ENCODE results near the gene CPNE8. TPM values are rescaled to one million over a fixed set of nuclear protein-coding genes. Genes with fewer than 3 reads are reported as not detected.

Gene CPNE8
- total and polyA plus RNA-seq, 2 donors (not counting 1 experiment from before 2014, with no cell fraction given) = 1.5 to 1.6 TPM

DNA sequence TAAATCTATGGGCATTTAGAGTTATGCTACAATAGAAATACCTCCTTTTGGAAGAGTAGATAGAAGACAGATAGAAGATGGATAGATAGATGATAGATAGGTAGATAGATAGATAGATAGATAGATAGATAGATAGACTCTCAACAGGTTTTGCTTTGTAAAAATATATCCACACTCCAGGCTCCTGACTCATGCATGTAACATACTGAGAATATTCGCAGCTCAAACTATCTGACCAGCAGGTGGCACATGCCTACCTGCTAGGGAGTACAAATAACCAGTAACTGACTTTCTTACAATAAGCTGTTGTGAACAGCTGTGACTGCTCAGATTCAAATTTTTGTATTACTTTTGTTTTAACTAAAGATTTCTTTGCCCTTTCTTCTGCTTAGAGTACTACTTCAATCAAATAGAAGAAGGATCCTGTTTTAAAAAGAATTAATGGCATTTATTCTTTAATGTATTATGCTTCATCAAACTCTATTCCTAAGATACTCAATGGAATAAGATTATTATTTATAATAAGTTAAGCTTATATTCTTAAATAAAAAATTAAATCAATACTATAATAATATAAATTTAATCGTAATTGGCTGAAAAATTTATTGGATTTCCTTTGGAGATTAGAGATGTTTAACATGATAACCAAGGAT lies 15.8 kb upstream of the CPNE8 start:
- Histone ChIP-seq H4K20me1 (ENCODE audit: control insufficient read depth, insufficient read depth, low read length, poor library complexity, severe bottlenecking) (no peaks in the 10 kb centered on the region), H3K4me3 (ENCODE audit: control extremely low read depth in 1 of 5, extremely low read depth in 1 of 5, insufficient read depth in 1 of 5, low read depth in 2 of 5, low read length in 4 of 5) (no peak overlapping the region), H3K4me1 (ENCODE audit: control insufficient read depth in 2 of 2, insufficient read depth in 2 of 2, low read length in 2 of 2) (no peaks in the 10 kb centered on the region), H2AFZ (ENCODE audit: insufficient read depth, low read depth, low read length, poor library complexity, severe bottlenecking) (no peak overlapping the region), H3K9me3 (ENCODE audit: control extremely low read depth in 1 of 3, control insufficient read depth in 2 of 3, insufficient read depth in 1 of 3, low read length in 2 of 3) (peaks cover 0 to 1% (median 0%) of the 10 kb centered on the region in 3 donors), H3K9ac (ENCODE audit: low read length) (no peak overlapping the region), H3K27ac (ENCODE audit: low read length in 2 of 2) (no peak overlapping the region), H3K79me2 (ENCODE audit: control insufficient read depth, insufficient read depth, low read length) (no peaks in the 10 kb centered on the region), H3K4me2 (replicated peaks; ENCODE audit: low read depth, low read length, poor library complexity, severe bottlenecking) (no peak overlapping the region), H3K27me3 (replicated peaks in 1 of 4; ENCODE audit: control extremely low read depth in 1 of 4, control insufficient read depth in 3 of 4, insufficient read depth in 4 of 4, low read length in 3 of 4) (no peaks in the 10 kb centered on the region), H3K36me3 (replicated peaks in 1 of 2; ENCODE audit: control extremely low read depth in 1 of 2, control insufficient read depth in 1 of 2, extremely low read depth in 1 of 2, insufficient read depth in 2 of 2, low read length in 1 of 2) (no peaks in the 10 kb centered on the region)
- intact Hi-C loops (cut with micrococcal nuclease) = no loop called here
- ChIA-PET POLR2A (no interaction called here), CTCF (no interaction called here)
- Mint-ChIP-seq H3K27me3 (peaks cover 3% of the 10 kb centered on the region), H3K9me3 (ENCODE audit: insufficient read depth) (no peaks in the 10 kb centered on the region), H3K27ac (no peak overlapping the region), H3K4me3 (no peak overlapping the region), H3K4me1 (no peaks in the 10 kb centered on the region)
- no peak for ATAC-seq (ENCODE audit: low read depth)
- no CpG with 5 or more reads among the region's 2 CpGs for WGBS (ENCODE audit: insufficient coverage)
- DNase-seq = peak; percentile 27
- TF ChIP-seq, protein P1, sequence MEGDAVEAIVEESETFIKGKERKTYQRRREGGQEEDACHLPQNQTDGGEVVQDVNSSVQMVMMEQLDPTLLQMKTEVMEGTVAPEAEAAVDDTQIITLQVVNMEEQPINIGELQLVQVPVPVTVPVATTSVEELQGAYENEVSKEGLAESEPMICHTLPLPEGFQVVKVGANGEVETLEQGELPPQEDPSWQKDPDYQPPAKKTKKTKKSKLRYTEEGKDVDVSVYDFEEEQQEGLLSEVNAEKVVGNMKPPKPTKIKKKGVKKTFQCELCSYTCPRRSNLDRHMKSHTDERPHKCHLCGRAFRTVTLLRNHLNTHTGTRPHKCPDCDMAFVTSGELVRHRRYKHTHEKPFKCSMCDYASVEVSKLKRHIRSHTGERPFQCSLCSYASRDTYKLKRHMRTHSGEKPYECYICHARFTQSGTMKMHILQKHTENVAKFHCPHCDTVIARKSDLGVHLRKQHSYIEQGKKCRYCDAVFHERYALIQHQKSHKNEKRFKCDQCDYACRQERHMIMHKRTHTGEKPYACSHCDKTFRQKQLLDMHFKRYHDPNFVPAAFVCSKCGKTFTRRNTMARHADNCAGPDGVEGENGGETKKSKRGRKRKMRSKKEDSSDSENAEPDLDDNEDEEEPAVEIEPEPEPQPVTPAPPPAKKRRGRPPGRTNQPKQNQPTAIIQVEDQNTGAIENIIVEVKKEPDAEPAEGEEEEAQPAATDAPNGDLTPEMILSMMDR (IDR thresholded peaks at IDR 0.05) = no peak

GRCh38 chr12:38919191-38919590 lies 13.8 kb upstream of the CPNE8 start:
- WGBS (ENCODE audit: insufficient coverage) = 100% methylated on average over 2 of the region's 5 CpGs
- Histone ChIP-seq H3K36me3 (replicated peaks in 1 of 2; ENCODE audit: control extremely low read depth in 1 of 2, control insufficient read depth in 1 of 2, extremely low read depth in 1 of 2, insufficient read depth in 2 of 2, low read length in 1 of 2) (no peaks in the 10 kb centered on the region), H3K9me3 (ENCODE audit: control extremely low read depth in 1 of 3, control insufficient read depth in 2 of 3, insufficient read depth in 1 of 3, low read length in 2 of 3) (peaks cover 0 to 1% (median 0%) of the 10 kb centered on the region in 3 donors), H3K9ac (ENCODE audit: low read length) (no peak overlapping the region), H2AFZ (ENCODE audit: insufficient read depth, low read depth, low read length, poor library complexity, severe bottlenecking) (no peak overlapping the region), H3K27ac (ENCODE audit: low read length in 2 of 2) (no peak overlapping the region), H3K4me1 (ENCODE audit: control insufficient read depth in 2 of 2, insufficient read depth in 2 of 2, low read length in 2 of 2) (no peaks in the 10 kb centered on the region), H3K4me2 (replicated peaks; ENCODE audit: low read depth, low read length, poor library complexity, severe bottlenecking) (no peak overlapping the region), H3K4me3 (ENCODE audit: control extremely low read depth in 1 of 5, extremely low read depth in 1 of 5, insufficient read depth in 1 of 5, low read depth in 2 of 5, low read length in 4 of 5) (no peak overlapping the region), H4K20me1 (ENCODE audit: control insufficient read depth, insufficient read depth, low read length, poor library complexity, severe bottlenecking) (no peaks in the 10 kb centered on the region), H3K79me2 (ENCODE audit: control insufficient read depth, insufficient read depth, low read length) (no peaks in the 10 kb centered on the region), H3K27me3 (replicated peaks in 1 of 4; ENCODE audit: control extremely low read depth in 1 of 4, control insufficient read depth in 3 of 4, insufficient read depth in 4 of 4, low read length in 3 of 4) (no peaks in the 10 kb centered on the region)
- H3K27me3 Mint-ChIP-seq = peaks cover 3% of the 10 kb centered on the region
- POLR2A ChIA-PET = no interaction called here
- intact Hi-C loops (cut with micrococcal nuclease) = no loop called here
- TF ChIP-seq, protein P1 (IDR thresholded peaks at IDR 0.05) = no peak
- TF ChIP-seq EZH2 (IDR thresholded peaks at IDR 0.05; ENCODE audit: borderline replicate concordance, insufficient read depth, low read depth, low read length, poor library complexity, severe bottlenecking) = no peak
- H3K27ac Mint-ChIP-seq = no peak overlapping the region
- CTCF ChIA-PET = no interaction called here
- no peaks in the 10 kb centered on the region for H3K4me1 Mint-ChIP-seq
- no peaks in the 10 kb centered on the region for H3K9me3 Mint-ChIP-seq (ENCODE audit: insufficient read depth)
- DNase-seq = no peak
- ATAC-seq (ENCODE audit: low read depth) = no peak
- no peak overlapping the region for H3K4me3 Mint-ChIP-seq

Measured in B cell (primary cell).